Fibroblast of villous mesenchyme (primary cell): Measurements from ENCODE around the gene SLC13A1. TPM values are rescaled to one million over a fixed set of nuclear protein-coding genes. Genes with fewer than 3 reads are reported as not detected.

Experiments used
- DNase-seq: peaks from one replicate; pipeline ENCODE4 v3.0.0-alpha.2; 2010; ENCODE audit warnings: low read depth
- H3K4me3 ChIP-seq: 2 replicates; pipeline ENCODE4 v1.5.1; 2011; ENCODE audit warnings: low read depth, mild to moderate bottlenecking, low read length
- total RNA-seq: library from RNA; depleted of rRNA; stranded (reverse); fragments of >200 nt; gene quantifications from 2 replicates; pipeline ENCODE4 v1.2.3, GENCODE V29; 2012
- TF ChIP-seq, protein P1 (sequence below): IDR thresholded peaks from 2 replicates; pipeline ENCODE4 v1.5.1; 2012; ENCODE audit warnings: low read depth, mild to moderate bottlenecking, low read length; ENCODE audit not compliant: insufficient read depth

SLC13A1 gene
- total RNA-seq, 1 donor, result not detected

DNA sequence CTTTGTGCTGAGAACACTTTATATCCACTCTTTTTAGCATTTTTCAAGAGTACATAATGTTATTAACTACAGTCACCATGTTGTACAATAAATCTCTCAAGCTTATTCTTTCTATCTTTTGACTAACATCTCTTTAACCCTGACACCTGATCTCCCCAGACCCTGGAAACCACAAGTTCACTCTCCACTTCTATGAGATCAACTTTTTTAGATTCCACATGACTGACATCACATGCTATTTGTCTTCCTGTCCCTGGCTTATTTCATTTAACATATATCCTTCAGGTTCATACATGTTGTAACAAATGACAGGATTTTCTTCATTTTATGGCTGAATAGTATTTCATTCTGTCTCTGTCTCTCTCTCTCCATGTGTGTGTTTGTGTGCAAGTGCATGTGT lies 15.5 kb downstream of the SLC13A1 start:
- no peak for DNase-seq
- no peak overlapping the region for H3K4me3 ChIP-seq
- TF ChIP-seq, protein P1, sequence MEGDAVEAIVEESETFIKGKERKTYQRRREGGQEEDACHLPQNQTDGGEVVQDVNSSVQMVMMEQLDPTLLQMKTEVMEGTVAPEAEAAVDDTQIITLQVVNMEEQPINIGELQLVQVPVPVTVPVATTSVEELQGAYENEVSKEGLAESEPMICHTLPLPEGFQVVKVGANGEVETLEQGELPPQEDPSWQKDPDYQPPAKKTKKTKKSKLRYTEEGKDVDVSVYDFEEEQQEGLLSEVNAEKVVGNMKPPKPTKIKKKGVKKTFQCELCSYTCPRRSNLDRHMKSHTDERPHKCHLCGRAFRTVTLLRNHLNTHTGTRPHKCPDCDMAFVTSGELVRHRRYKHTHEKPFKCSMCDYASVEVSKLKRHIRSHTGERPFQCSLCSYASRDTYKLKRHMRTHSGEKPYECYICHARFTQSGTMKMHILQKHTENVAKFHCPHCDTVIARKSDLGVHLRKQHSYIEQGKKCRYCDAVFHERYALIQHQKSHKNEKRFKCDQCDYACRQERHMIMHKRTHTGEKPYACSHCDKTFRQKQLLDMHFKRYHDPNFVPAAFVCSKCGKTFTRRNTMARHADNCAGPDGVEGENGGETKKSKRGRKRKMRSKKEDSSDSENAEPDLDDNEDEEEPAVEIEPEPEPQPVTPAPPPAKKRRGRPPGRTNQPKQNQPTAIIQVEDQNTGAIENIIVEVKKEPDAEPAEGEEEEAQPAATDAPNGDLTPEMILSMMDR, result no peak

- no peak for DNase-seq
- TF ChIP-seq, protein P1, result no peak
- no peak overlapping the region for H3K4me3 ChIP-seq
Observed at GRCh38 chr7:123183431-123183830, 16.3 kb downstream of the SLC13A1 start.

DNA sequence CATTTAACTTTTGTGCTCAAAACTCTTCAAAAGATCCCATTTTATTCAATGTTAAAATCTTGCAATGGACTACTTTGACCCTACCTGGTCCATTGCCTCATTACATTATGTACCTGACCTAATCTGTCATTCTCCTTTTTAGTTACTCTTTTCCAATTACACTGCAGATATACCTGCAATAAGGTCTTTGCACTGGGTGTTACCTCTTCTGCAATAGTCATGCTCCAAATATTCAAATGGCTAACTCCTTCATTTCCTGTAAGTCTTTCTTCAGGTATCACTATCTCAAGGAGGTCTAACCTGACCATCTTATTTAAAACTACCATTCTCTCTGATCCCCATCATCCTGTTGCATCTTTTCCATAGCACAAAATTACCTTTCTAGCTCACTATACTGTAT lies 22.3 kb downstream of the SLC13A1 start:
- DNase-seq, result no peak
- TF ChIP-seq, protein P1, result no peak
- no peak overlapping the region for H3K4me3 ChIP-seq

GRCh38 chr7:123170333-123171246 lies 29.2 kb downstream of the SLC13A1 start:
- no peak overlapping the region for H3K4me3 ChIP-seq
- TF ChIP-seq, protein P1, result no peak
- no peak for DNase-seq

DNA sequence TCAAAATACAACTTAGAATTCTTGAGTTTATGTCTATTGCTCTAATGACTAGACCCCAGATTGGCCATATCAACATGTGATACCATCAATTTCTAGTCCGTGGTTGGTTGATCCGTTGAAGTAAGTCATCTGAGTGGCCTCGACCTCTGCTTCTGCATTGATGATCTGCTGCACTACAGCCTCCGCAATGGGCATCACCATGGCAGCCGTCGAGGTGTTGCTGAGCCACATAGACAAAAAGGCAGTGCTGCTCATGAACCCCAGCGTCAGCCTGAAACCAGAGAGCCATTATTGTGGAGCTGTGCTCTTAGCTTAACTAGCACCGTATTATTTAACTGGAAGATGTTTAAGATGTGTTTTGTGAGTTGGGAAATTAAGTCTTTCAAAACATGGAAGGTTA lies 30.7 kb downstream of the SLC13A1 start:
- TF ChIP-seq, protein P1, result no peak
- no peak overlapping the region for H3K4me3 ChIP-seq
- no peak for DNase-seq

GRCh38 chr7:123157606-123158005 lies 42.2 kb downstream of the SLC13A1 start:
- TF ChIP-seq, protein P1, result no peak
- H3K4me3 ChIP-seq, result no peak overlapping the region
- no peak for DNase-seq

DNA sequence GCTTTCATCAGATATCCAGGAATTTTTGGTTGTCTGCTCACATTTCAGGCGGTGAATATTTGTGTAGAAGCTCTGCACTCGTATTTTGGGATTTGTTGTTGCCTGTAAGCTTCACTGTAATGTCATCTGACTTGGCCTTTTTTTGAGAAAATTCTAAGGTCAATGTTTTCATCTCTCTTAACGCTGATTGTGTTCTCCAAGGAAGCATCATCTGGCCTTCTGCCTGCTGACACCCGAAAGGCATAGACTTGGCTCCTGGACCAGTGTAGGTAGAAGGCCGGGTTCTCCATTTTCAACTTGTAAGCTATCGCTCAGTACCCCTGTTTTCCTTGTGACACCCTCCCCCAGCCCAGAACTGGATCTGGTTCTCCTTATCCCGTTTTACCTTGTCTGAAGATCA lies 44.2 kb downstream of the SLC13A1 start:
- no peak overlapping the region for H3K4me3 ChIP-seq
- TF ChIP-seq, protein P1, result no peak
- no peak for DNase-seq
